Loucy (cell line): Measurements from ENCODE around the gene EPHB1.

Source experiments
- H2AFZ ChIP-seq: fragments of 200-600 bp; sonication (generic); 2 replicates; pipeline ENCODE4 v1.6.0; 2016; ENCODE audit warnings: antibody characterized with exemption, mild to moderate bottlenecking, low read length, moderate library complexity
- H3F3A ChIP-seq: fragments of 200-600 bp; 2 replicates; pipeline ENCODE4 v1.6.0; 2016; ENCODE audit warnings: antibody characterized with exemption, low read depth, mild to moderate bottlenecking
- H3K27me3 ChIP-seq: fragments of 200-600 bp; sonication (generic); 2 replicates; pipeline ENCODE4 v1.6.1; 2014; ENCODE audit warnings: low read length, mild to moderate bottlenecking; ENCODE audit not compliant: insufficient read depth, poor library complexity, severe bottlenecking
- H3K36me3 ChIP-seq: fragments of 200-600 bp; sonication (generic); 2 replicates; pipeline ENCODE4 v1.6.1; 2016; ENCODE audit warnings: low read length; ENCODE audit not compliant: insufficient read depth
- H3K4me1 ChIP-seq: fragments of 200-600 bp; sonication (generic); 2 replicates; pipeline ENCODE4 v1.5.1; 2014; ENCODE audit warnings: low read length, mild to moderate bottlenecking; ENCODE audit not compliant: insufficient read depth, poor library complexity, severe bottlenecking
- H3K4me2 ChIP-seq: fragments of 200-600 bp; sonication (generic); 2 replicates; pipeline ENCODE4 v1.6.0; 2014; ENCODE audit warnings: antibody characterized with exemption, low read length, low read depth, mild to moderate bottlenecking; ENCODE audit not compliant: poor library complexity, severe bottlenecking
- H3K4me3 ChIP-seq: fragments of 200-600 bp; sonication (generic); 2 replicates; pipeline ENCODE4 v1.5.1; 2014; ENCODE audit warnings: low read length, mild to moderate bottlenecking, mixed read lengths; ENCODE audit not compliant: poor library complexity, severe bottlenecking
- H3K79me2 ChIP-seq: fragments of 200-600 bp; sonication (generic); 2 replicates; pipeline ENCODE4 v1.6.1; 2014; ENCODE audit warnings: low read length; ENCODE audit not compliant: insufficient read depth
- H3K9ac ChIP-seq: fragments of 200-600 bp; sonication (generic); 2 replicates; pipeline ENCODE4 v1.6.0; 2014; ENCODE audit warnings: mild to moderate bottlenecking, low read depth, low read length, moderate library complexity; ENCODE audit not compliant: poor library complexity, severe bottlenecking
- H3K9me2 ChIP-seq: fragments of 200-600 bp; sonication (generic); replicated peaks from 2 replicates; pipeline ENCODE4 v1.6.1; 2016; ENCODE audit warnings: low read depth, low read length, mixed read lengths
- H3K9me3 ChIP-seq: fragments of 200-600 bp; sonication (generic); 2 replicates; pipeline ENCODE4 v1.6.1; 2014; ENCODE audit warnings: mild to moderate bottlenecking, antibody characterized with exemption, low read length, low read depth; ENCODE audit not compliant: insufficient read depth
- H4K20me1 ChIP-seq: fragments of 200-600 bp; sonication (generic); 2 replicates; pipeline ENCODE4 v1.6.0; 2014; ENCODE audit warnings: antibody characterized with exemption, low read length, mild to moderate bottlenecking; ENCODE audit not compliant: insufficient read depth, poor library complexity, severe bottlenecking
- EZH2phosphoT487 ChIP-seq: fragments of 200-600 bp; IDR thresholded peaks from 2 replicates; pipeline ENCODE4 v1.6.1; 2018; ENCODE audit warnings: antibody characterized with exemption, mild to moderate bottlenecking, moderate library complexity, borderline replicate concordance
- TF ChIP-seq, protein P1 (sequence below): fragments of 200-600 bp; sonication (generic); conservative IDR thresholded peaks from 2 replicates; pipeline ENCODE4 v1.5.1; 2014; ENCODE audit warnings: mild to moderate bottlenecking, antibody characterized with exemption, low read length

Gene EPHB1

DNA sequence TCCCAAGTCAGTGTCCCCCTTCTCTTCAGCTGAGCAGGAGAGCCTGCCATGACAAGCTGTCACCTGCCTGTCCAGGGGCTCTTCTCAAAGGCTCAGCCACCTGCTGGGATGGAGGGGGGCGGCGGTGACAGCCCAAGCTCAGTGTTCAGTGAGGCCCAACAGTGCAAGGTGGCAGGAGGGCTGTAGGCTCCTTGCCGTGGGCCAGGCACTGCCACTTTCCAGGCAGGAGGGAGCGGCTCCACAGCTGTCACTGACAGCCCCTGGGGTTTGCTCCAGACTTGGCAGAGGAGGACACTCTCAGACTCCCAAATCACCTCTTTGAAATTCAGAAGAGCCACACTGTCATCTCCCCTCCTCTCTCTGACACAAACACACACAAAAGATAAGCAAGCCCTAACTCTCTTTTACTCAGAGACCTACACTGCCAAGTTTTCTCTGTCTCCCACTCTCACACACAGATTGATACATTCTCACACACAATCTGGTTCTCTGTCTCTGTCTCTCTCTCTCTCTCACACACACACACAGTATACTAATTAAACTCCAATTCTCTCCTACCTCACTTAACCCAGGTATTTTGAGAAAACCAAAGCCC lies 443.3 kb downstream of the EPHB1 start:
- no peak overlapping the region for H2AFZ ChIP-seq
- H3K79me2 ChIP-seq, result no peaks in the 10 kb centered on the region
- H4K20me1 ChIP-seq, result no peaks in the 10 kb centered on the region
- no peak overlapping the region for H3K9ac ChIP-seq
- H3F3A ChIP-seq, result no peaks in the 10 kb centered on the region
- TF ChIP-seq, protein P1, sequence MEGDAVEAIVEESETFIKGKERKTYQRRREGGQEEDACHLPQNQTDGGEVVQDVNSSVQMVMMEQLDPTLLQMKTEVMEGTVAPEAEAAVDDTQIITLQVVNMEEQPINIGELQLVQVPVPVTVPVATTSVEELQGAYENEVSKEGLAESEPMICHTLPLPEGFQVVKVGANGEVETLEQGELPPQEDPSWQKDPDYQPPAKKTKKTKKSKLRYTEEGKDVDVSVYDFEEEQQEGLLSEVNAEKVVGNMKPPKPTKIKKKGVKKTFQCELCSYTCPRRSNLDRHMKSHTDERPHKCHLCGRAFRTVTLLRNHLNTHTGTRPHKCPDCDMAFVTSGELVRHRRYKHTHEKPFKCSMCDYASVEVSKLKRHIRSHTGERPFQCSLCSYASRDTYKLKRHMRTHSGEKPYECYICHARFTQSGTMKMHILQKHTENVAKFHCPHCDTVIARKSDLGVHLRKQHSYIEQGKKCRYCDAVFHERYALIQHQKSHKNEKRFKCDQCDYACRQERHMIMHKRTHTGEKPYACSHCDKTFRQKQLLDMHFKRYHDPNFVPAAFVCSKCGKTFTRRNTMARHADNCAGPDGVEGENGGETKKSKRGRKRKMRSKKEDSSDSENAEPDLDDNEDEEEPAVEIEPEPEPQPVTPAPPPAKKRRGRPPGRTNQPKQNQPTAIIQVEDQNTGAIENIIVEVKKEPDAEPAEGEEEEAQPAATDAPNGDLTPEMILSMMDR, result no peak
- TF ChIP-seq EZH2phosphoT487, result no peak
- H3K9me2 ChIP-seq, result no peaks in the 10 kb centered on the region
- H3K36me3 ChIP-seq, result no peaks in the 10 kb centered on the region
- H3K27me3 ChIP-seq, result no peaks in the 10 kb centered on the region
- no peaks in the 10 kb centered on the region for H3K4me1 ChIP-seq
- no peak overlapping the region for H3K4me2 ChIP-seq
- H3K4me3 ChIP-seq, result no peak overlapping the region
- no peaks in the 10 kb centered on the region for H3K9me3 ChIP-seq

DNA sequence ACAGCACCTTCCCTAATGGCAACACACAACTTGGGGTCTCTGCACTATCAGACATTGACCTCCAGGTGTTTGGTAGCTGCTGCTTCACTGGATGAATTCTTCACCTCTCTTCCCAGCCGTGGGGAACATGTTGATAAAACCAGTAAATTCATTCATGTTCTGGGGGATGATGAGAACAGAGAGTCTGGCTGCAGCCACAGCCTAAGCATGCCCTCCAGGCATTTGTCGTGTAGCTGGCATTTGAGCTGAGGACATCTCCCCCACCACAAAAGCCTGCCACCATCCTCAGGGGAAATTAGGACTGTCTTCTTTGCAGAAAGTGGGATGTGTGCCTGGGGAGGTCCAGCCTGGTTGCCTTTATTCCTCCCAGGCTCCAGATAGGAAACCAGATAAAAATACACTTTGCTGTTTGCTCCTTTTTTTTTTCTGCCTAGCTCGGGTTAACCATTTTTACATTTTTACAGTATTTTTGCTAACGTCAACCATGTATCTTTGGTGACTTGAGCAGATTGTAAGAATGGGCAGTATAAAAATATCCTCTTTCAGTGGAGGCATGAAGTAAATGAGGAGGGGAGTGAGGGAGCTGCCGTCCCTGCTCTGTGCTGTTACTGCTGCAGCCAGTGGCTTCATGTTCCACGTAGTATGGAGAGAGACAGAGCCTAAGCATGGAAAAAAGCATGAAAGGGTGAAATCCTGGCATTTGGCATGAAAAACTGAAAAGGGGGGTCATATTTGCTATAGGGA lies 444.0 kb downstream of the EPHB1 start:
- H3K4me2 ChIP-seq, result no peak overlapping the region
- no peaks in the 10 kb centered on the region for H3F3A ChIP-seq
- TF ChIP-seq EZH2phosphoT487, result no peak
- TF ChIP-seq, protein P1, result no peak
- H3K4me3 ChIP-seq, result no peak overlapping the region
- H3K27me3 ChIP-seq, result no peaks in the 10 kb centered on the region
- no peak overlapping the region for H2AFZ ChIP-seq
- H3K9me2 ChIP-seq, result no peaks in the 10 kb centered on the region
- H3K9me3 ChIP-seq, result no peaks in the 10 kb centered on the region
- no peaks in the 10 kb centered on the region for H3K4me1 ChIP-seq
- no peaks in the 10 kb centered on the region for H4K20me1 ChIP-seq
- no peaks in the 10 kb centered on the region for H3K79me2 ChIP-seq
- H3K36me3 ChIP-seq, result no peaks in the 10 kb centered on the region
- H3K9ac ChIP-seq, result no peak overlapping the region

DNA sequence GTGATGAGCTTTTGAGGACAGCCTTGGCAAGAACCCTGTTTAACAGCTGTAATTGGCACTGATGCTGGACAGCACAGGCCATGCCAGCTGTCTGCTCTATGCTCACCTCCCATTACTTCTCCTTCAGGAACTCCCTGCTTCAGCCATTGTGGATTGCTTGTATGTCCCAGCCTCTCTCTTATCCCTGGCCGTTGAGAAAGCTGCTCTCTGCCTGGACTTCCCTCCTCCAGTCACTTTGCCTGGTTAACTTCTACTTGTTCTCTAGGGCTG lies 444.5 kb downstream of the EPHB1 start:
- Histone ChIP-seq H3K9ac (no peak overlapping the region), H2AFZ (no peak overlapping the region), H3K36me3 (no peaks in the 10 kb centered on the region), H3K4me3 (no peak overlapping the region), H3F3A (no peaks in the 10 kb centered on the region), H3K79me2 (no peaks in the 10 kb centered on the region), H3K27me3 (no peaks in the 10 kb centered on the region), H3K4me2 (no peak overlapping the region), H4K20me1 (no peaks in the 10 kb centered on the region), H3K4me1 (no peaks in the 10 kb centered on the region), H3K9me2 (no peaks in the 10 kb centered on the region), H3K9me3 (no peaks in the 10 kb centered on the region)
- TF ChIP-seq EZH2phosphoT487, result no peak
- TF ChIP-seq, protein P1, result no peak
